Measurements from ENCODE around the gene DEFB123.

Gene DEFB123

DNA sequence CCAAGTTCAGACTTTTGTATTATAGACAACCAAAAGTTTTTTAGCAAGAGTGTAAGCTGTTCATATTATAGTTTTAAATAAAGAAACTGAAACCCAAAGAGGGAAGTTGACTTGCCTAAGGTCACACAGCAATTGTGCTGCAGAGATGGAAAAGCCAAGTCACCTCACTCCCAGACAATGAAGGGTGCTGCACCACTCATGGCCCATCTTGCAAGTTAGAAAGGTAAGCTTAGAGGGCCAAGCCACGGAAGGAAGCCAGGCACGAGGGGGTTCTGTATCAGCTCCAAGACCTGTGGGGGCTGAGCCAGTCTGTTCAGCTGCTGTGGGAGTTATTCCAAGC is 33.6 kb downstream of the DEFB123 start:
- H3K36me3 ChIP-seq (ENCODE audit: insufficient read depth, low read length), result no peaks in the 10 kb centered on the region
- H3K27ac ChIP-seq (ENCODE audit: low read depth, low read length), result no peak overlapping the region
- H2AFZ ChIP-seq (ENCODE audit: low read length, unreplicated experiment), result no peak overlapping the region
- 0 out of 2 replicates have a peak, but pooled peaks cover 6% of the 10 kb centered on the region for H3K27me3 ChIP-seq (ENCODE audit: insufficient read depth, low read length)
- H3K4me1 ChIP-seq (ENCODE audit: control insufficient read depth, insufficient read depth, low read length, unreplicated experiment), result peaks cover 28% of the 10 kb centered on the region
- no peak overlapping the region for H3K4me3 ChIP-seq (ENCODE audit: low read depth, low read length)
- no peaks in the 10 kb centered on the region for H3K79me2 ChIP-seq (ENCODE audit: control insufficient read depth, insufficient read depth, low read length, unreplicated experiment)

DNA sequence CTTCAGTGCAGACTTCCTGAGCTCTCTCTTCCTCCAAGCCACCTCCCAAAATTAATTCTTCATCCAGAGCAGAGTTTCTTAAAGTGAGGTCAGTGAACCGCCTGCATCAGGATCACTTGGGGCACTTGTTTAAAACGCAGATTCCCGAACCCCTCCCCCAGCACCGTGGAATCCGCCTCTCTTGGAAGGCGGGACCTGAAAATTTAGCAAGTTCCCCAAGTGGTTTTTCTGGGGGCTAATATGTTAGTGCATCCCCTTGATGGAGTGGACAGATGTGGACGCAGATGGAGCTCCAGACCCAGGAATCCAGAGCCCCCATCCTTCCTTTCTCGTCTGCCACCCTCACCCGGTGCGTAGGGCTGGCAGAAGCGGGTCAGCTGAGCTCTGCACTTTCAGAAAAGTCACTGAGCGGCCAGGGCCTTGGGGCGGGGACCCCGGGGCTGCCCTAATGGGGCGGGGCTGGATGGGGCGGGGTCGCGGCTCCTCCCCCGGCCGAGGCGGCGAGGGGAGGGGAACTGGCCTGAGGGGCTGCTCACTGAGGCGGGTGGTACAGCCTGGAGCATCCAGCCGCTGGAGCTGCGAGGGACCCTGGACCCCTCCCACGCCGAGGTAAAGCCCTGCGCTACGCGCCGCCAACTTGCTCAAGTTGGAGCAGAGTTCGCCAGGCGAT is 34.5 kb downstream of the DEFB123 start, which contains the start of the genes DEFB124 and REM1:
Gene DEFB124 (minus strand): TSS at position 370 of the 670 bp plus-strand sequence. CDS start 2,114 bp downstream, outside the sequence.
Gene REM1 (plus strand): TSS at position 531 of the 670 bp plus-strand sequence. CDS start 1,158 bp downstream, outside the sequence.
- Histone ChIP-seq H3K4me1 (ENCODE audit: control insufficient read depth, insufficient read depth, low read length, unreplicated experiment) (peaks cover 28% of the 10 kb centered on the region), H3K36me3 (ENCODE audit: insufficient read depth, low read length) (no peaks in the 10 kb centered on the region), H3K79me2 (ENCODE audit: control insufficient read depth, insufficient read depth, low read length, unreplicated experiment) (no peaks in the 10 kb centered on the region), H3K27me3 (ENCODE audit: insufficient read depth, low read length) (0 out of 2 replicates have a peak, but pooled peaks cover 6% of the 10 kb centered on the region), H3K4me3 (ENCODE audit: low read depth, low read length) (peak within 1 kb of the TSS; percentile 71), H2AFZ (ENCODE audit: low read length, unreplicated experiment) (peak within 1 kb of the TSS; percentile 44), H3K27ac (ENCODE audit: low read depth, low read length) (no peak within 1 kb of the TSS)

DNA sequence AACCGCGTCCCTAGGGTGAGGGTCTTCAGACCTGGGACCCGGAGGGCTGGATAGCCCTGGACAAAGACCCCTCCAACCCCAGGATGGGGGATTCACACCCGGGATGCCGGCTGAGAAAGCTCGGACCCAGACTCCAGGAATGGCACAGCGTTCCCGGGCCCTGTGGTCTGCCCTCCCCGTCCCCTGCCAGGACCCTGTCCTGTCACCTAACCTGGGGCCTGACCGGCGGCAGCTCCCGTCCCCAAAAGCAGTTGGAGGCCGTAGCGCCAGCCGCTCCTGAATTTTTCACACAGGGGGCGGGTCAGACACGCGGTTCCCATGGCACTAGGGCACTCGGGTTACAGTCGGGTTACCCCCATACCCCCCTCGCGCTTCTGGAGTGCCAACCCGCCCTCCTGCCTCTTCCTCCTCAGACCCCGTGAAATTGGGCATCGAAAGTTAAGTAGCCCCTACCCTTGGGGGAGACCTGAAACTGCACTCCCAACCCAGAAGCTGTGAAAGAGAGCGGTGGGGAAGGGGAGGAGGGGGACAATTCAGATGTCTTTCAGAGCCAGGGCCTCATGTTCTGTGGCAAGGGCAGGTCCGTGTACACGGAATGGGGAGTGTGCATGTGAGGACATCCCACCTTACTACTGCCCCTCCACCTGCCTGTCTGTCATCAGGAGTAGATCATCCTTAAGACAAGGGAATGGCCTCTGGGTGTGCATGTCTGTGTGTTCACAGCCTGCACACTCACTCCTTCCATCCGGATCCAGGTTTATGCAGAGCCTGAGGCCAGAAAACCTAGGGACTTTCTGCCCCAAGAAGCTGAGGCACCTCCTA is 35.3 kb downstream of the DEFB123 start:
- peaks cover 28% of the 10 kb centered on the region for H3K4me1 ChIP-seq (ENCODE audit: control insufficient read depth, insufficient read depth, low read length, unreplicated experiment)
- H3K27ac ChIP-seq (ENCODE audit: low read depth, low read length), result no peak overlapping the region
- H3K36me3 ChIP-seq (ENCODE audit: insufficient read depth, low read length), result no peaks in the 10 kb centered on the region
- peak overlapping the region; percentile 44 for H2AFZ ChIP-seq (ENCODE audit: low read length, unreplicated experiment)
- 0 out of 2 replicates have a peak, but pooled peaks cover 6% of the 10 kb centered on the region for H3K27me3 ChIP-seq (ENCODE audit: insufficient read depth, low read length)
- H3K4me3 ChIP-seq (ENCODE audit: low read depth, low read length), result peak overlapping the region; percentile 71
- H3K79me2 ChIP-seq (ENCODE audit: control insufficient read depth, insufficient read depth, low read length, unreplicated experiment), result no peaks in the 10 kb centered on the region

DNA sequence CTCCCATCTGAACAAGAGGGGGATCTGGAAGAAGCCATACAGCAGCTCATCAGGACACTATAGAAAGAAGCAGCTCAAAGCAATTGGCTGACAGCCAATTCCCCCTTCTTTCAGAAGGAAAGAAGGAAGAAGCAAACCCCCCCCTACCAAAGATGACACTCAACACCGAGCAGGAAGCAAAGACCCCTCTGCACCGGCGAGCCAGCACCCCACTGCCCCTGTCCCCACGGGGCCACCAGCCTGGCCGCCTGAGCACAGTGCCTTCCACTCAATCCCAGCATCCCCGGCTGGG is 35.8 kb downstream of the DEFB123 start:
- H3K27ac ChIP-seq (ENCODE audit: low read depth, low read length), result no peak overlapping the region
- H3K79me2 ChIP-seq (ENCODE audit: control insufficient read depth, insufficient read depth, low read length, unreplicated experiment), result no peaks in the 10 kb centered on the region
- H3K4me3 ChIP-seq (ENCODE audit: low read depth, low read length), result no peak overlapping the region
- no peak overlapping the region for H2AFZ ChIP-seq (ENCODE audit: low read length, unreplicated experiment)
- 0 out of 2 replicates have a peak, but pooled peaks cover 6% of the 10 kb centered on the region for H3K27me3 ChIP-seq (ENCODE audit: insufficient read depth, low read length)
- H3K4me1 ChIP-seq (ENCODE audit: control insufficient read depth, insufficient read depth, low read length, unreplicated experiment), result peaks cover 28% of the 10 kb centered on the region
- no peaks in the 10 kb centered on the region for H3K36me3 ChIP-seq (ENCODE audit: insufficient read depth, low read length)

DNA sequence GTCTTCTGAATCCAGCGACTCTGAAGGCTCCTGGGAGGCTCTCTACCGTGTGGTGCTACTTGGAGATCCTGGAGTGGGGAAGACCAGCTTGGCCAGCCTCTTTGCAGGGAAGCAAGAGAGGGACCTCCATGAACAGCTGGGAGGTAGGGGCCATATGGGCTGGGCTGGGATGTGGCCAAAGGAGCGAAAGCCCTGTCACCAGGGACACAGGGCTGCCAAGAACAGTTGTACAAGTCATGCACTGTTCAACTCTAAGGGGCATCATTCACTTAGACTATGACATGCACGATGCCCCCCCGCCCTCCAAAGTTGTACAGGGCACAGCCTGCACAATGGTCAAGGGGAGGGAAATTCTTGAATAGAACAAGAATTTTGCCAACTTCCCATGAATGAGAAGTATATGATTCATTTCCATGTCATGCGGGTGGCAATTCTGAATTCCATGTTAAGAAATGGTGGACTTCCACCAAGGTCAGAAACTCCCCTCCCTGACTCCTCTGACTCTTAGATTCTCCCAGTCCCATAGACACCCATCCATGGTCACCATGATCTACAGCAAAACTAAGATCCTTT is 36.3 kb downstream of the DEFB123 start:
- no peak overlapping the region for H2AFZ ChIP-seq (ENCODE audit: low read length, unreplicated experiment)
- H3K4me3 ChIP-seq (ENCODE audit: low read depth, low read length), result no peak overlapping the region
- no peaks in the 10 kb centered on the region for H3K79me2 ChIP-seq (ENCODE audit: control insufficient read depth, insufficient read depth, low read length, unreplicated experiment)
- H3K27ac ChIP-seq (ENCODE audit: low read depth, low read length), result no peak overlapping the region
- peaks cover 28% of the 10 kb centered on the region for H3K4me1 ChIP-seq (ENCODE audit: control insufficient read depth, insufficient read depth, low read length, unreplicated experiment)
- 0 out of 2 replicates have a peak, but pooled peaks cover 6% of the 10 kb centered on the region for H3K27me3 ChIP-seq (ENCODE audit: insufficient read depth, low read length)
- H3K36me3 ChIP-seq (ENCODE audit: insufficient read depth, low read length), result no peaks in the 10 kb centered on the region

DNA sequence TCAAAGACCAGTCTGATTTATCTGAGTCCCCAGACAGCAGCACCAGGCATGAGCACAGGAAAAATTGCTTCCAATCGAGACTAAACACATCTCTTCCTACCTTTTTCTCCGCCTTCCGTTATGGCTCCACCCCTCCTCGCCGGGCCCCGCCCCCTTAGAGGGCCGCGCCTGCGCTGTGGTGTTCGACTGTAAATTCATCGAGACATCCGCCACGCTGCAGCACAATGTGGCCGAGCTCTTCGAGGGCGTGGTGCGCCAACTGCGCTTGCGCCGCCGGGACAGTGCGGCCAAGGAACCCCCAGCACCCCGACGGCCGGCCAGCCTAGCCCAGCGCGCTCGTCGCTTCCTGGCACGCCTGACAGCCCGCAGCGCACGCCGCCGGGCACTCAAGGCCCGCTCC is 43.6 kb downstream of the DEFB123 start:
- Histone ChIP-seq H3K36me3 (ENCODE audit: insufficient read depth, low read length) (no peaks in the 10 kb centered on the region), H3K4me1 (ENCODE audit: control insufficient read depth, insufficient read depth, low read length, unreplicated experiment) (peaks cover 9% of the 10 kb centered on the region)

DNA sequence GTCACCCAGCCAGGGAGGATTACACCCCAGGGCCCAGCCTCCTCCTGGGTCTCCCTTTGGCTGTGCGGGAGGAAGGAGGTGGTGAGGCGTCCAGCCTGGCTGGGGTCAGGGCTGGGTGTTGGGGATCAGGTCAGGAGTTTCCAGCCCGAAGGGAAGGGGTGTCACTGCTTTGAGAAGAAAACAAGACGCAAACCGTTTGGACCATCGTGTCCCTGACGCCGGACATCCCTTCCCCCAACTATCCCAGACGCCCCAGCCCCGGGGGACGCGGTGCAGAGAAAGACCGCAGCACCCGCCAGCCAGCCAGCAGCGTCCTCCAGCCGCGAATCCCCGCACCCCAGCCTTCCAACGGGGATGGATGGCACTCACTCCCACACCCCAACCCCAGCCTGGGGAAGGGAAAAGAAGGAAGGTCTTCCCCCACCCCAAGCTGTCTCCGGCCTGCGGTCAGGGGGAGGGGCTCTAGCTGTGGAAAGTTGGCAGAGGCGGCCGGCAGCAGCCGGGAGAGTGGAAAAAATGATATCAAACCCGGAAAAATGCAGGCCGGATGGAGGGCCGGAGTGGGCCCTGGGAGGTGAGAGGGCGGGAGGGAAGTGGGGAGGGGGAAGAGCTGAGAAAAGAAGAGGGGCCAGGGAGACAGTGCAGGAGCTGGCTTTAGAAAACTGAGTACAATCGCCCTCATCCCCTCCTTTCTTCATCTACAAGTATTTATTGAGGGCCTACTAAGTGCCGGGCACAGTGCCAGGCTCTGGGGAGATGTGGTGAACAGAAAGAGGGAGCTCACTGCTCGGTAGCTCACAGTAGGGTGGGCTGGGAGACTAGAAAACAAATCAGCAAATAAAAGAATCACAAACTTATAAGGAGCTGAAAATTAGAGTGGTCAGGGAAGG is 45.3 kb downstream of the DEFB123 start:
- no peaks in the 10 kb centered on the region for H3K36me3 ChIP-seq (ENCODE audit: insufficient read depth, low read length)
- peak overlapping the region; percentile 56; the same call in 1 of the 2 replicates for H3K4me3 ChIP-seq (ENCODE audit: low read depth, low read length)
- no peaks in the 10 kb centered on the region for H3K79me2 ChIP-seq (ENCODE audit: control insufficient read depth, insufficient read depth, low read length, unreplicated experiment)
- peaks cover 5% of the 10 kb centered on the region; the same call in 1 of the 2 replicates for H3K27me3 ChIP-seq (ENCODE audit: insufficient read depth, low read length)
- peaks cover 9% of the 10 kb centered on the region for H3K4me1 ChIP-seq (ENCODE audit: control insufficient read depth, insufficient read depth, low read length, unreplicated experiment)
- H3K27ac ChIP-seq (ENCODE audit: low read depth, low read length), result no peak overlapping the region
- peak overlapping the region; percentile 8 for H2AFZ ChIP-seq (ENCODE audit: low read length, unreplicated experiment)

More for the DNA sequence above, 43.6 kb downstream of the DEFB123 start:
- Histone ChIP-seq H3K27ac (ENCODE audit: low read depth, low read length) (no peak overlapping the region), H3K79me2 (ENCODE audit: control insufficient read depth, insufficient read depth, low read length, unreplicated experiment) (no peaks in the 10 kb centered on the region), H3K27me3 (ENCODE audit: insufficient read depth, low read length) (peaks cover 5% of the 10 kb centered on the region; the same call in 1 of the 2 replicates), H2AFZ (ENCODE audit: low read length, unreplicated experiment) (no peak overlapping the region), H3K4me3 (ENCODE audit: low read depth, low read length) (no peak overlapping the region)

DNA sequence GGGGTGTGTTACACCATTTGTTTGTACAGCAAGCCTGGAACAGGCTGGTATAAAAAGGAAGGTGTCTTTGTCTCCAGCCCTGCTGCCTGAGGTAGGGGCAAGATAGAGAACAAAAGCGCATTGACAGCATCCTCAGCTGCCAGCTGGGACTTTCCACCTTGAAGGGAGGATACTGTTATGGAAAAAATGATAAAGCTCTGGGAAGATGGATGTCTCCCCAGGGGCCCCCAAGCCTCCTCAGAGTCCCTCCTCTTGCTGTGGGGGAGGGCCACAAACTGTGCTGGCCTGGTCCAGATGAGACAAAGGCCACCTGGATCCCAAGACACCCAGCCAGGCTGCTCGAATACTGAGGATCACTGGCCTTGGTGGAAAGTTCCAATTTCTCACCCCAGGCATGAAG is 47.7 kb downstream of the DEFB123 start:
- no peaks in the 10 kb centered on the region for H3K79me2 ChIP-seq (ENCODE audit: control insufficient read depth, insufficient read depth, low read length, unreplicated experiment)
- H3K4me3 ChIP-seq (ENCODE audit: low read depth, low read length), result no peak overlapping the region
- H3K27me3 ChIP-seq (ENCODE audit: insufficient read depth, low read length), result peaks cover 5% of the 10 kb centered on the region; the same call in 1 of the 2 replicates
- no peak overlapping the region for H2AFZ ChIP-seq (ENCODE audit: low read length, unreplicated experiment)
- peaks cover 9% of the 10 kb centered on the region for H3K4me1 ChIP-seq (ENCODE audit: control insufficient read depth, insufficient read depth, low read length, unreplicated experiment)
- no peaks in the 10 kb centered on the region for H3K36me3 ChIP-seq (ENCODE audit: insufficient read depth, low read length)
- H3K27ac ChIP-seq (ENCODE audit: low read depth, low read length), result no peak overlapping the region

DNA sequence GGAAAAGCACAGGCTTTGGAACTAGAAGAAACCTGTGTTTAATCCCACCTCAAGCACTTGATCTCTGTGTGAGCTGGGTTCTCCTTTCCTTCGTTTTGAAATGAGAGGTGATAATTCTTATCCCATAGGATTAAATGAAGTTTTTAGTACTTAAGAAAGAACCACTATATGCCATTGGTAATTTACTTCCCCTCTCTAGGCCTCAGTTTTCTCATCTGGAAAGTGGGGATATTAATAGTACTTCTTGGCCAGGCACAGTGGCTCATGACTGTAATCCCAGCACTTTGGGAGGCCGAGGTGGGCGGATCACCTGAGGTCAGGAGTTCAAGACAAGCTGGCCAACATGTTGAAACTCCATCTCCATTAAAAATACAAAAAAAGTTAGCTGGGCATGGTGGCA is 48.7 kb downstream of the DEFB123 start:
- H3K27me3 ChIP-seq (ENCODE audit: insufficient read depth, low read length), result peaks cover 5% of the 10 kb centered on the region; the same call in 1 of the 2 replicates

DNA sequence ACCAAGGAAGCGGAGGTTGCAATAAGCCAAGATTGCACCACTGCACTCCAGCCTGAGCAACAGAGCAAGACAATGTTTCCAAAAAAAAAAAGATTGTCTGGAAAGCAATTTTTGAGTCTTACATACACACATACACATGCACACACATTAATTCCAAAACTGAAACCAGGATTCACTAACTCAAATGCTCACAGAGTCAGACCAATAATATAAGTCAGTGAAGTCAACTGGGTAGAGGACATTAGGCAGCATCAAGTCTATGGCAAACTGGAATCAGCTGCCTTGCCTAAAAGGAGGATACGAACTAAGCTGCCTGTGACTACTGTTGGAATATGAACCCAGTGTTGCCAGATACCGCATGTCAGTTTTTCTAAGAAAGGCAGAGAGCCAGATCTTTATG is 50.3 kb downstream of the DEFB123 start:
- H2AFZ ChIP-seq (ENCODE audit: low read length, unreplicated experiment), result no peak overlapping the region
- no peak overlapping the region for H3K4me3 ChIP-seq (ENCODE audit: low read depth, low read length)
- no peaks in the 10 kb centered on the region for H3K27me3 ChIP-seq (ENCODE audit: insufficient read depth, low read length)

More for the DNA sequence above, 48.7 kb downstream of the DEFB123 start:
- H3K4me1 ChIP-seq (ENCODE audit: control insufficient read depth, insufficient read depth, low read length, unreplicated experiment), result peaks cover 9% of the 10 kb centered on the region
- H3K4me3 ChIP-seq (ENCODE audit: low read depth, low read length), result no peak overlapping the region
- no peaks in the 10 kb centered on the region for H3K36me3 ChIP-seq (ENCODE audit: insufficient read depth, low read length)
- no peaks in the 10 kb centered on the region for H3K79me2 ChIP-seq (ENCODE audit: control insufficient read depth, insufficient read depth, low read length, unreplicated experiment)
- no peak overlapping the region for H3K27ac ChIP-seq (ENCODE audit: low read depth, low read length)
- no peak overlapping the region for H2AFZ ChIP-seq (ENCODE audit: low read length, unreplicated experiment)

More for the DNA sequence above, 50.3 kb downstream of the DEFB123 start:
- Histone ChIP-seq H3K36me3 (ENCODE audit: insufficient read depth, low read length) (no peaks in the 10 kb centered on the region), H3K79me2 (ENCODE audit: control insufficient read depth, insufficient read depth, low read length, unreplicated experiment) (no peaks in the 10 kb centered on the region), H3K4me1 (ENCODE audit: control insufficient read depth, insufficient read depth, low read length, unreplicated experiment) (peaks cover 3% of the 10 kb centered on the region), H3K27ac (ENCODE audit: low read depth, low read length) (no peak overlapping the region)
